ENCODE measurements around the gene MSANTD2. TPM values are rescaled to one million over a fixed set of nuclear protein-coding genes. Genes with fewer than 3 reads are reported as not detected.

The MSANTD2 gene
- total and polyA plus RNA-seq, 9 of the 15 experiments (the other 6 are each of a cell fraction or from before 2014, with no cell fraction given), result 1.3 to 9.9 (median 5.3) TPM

DNA sequence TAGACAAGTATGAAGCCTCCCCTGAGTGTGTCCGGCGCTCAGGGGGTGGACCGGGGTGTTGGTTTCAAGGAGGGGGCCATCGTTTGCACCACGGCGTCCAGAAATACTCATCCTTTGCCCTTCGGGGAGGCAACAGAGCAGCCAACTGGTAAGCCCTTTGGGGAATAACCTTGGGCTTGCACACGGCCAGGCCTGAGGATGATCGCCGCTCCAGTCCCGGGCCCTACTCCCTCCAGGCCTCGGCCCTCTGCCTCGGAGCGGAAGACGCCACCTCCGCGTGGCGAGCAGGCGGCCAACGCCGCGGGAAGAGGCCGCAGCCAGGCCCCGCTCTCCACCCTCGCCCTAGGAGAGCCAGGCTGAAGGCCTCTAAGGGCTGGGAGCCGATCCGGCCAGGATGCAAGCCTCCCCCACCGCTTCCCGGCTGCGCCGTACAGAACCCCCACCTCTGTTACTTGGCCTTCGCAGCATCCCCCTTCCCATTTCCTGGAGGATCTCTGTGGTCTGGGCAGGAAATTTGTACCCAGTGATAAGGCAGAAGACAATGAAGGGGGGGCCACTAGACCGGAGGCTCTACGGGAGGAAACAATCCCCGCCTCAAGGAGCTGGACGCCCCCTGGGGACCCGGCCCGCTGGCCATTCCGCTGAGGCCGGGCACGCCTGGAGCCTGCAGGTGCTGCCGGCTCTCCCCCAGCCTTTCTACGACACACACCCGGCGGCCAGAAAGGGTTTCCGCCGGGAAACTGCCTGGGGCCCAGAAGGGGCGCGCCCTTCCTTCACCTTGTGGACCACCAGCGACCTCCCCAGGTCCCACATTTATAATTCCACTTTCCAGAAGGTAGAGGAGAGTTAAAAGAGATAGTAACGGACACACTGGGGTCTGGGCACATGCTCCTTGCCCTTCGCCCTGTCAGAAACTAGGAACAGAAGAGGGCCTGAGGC lies 40.7 kb downstream of the MSANTD2 start:
- no peak overlapping the region for H2AFZ ChIP-seq (ENCODE audit: low read depth, low read length)
- no peaks in the 10 kb centered on the region for H3K79me2 ChIP-seq (ENCODE audit: control insufficient read depth, insufficient read depth, low read length)
- no peaks in the 10 kb centered on the region for H4K20me1 ChIP-seq (replicated peaks; ENCODE audit: control insufficient read depth, insufficient read depth, low read length)
- ChIA-PET POLR2A (interaction anchor here (0.6 kb wide), 2 partner anchors 11 to 552 kb away, joined by 3 read pairs; no protein-coding TSS in a partner anchor), CTCF (ENCODE audit: low intra/inter-chr PET ratio) (no interaction called here)
- H3K4me3 ChIP-seq, result no peak overlapping the region
- WGBS (ENCODE audit: insufficient coverage, low coverage, missing lambda C conversion rate), result 74% methylated on average over 35 of the region's 52 CpGs
- no peak for TF ChIP-seq NR4A1 (CRISPR knock-in tag; IDR thresholded peaks at IDR 0.05)
- TF ChIP-seq NR4A1 (tag; IDR thresholded peaks at IDR 0.05), result no peak
- no peak for TF ChIP-seq RBM39 (optimal IDR thresholded peaks at IDR 0.05; ENCODE audit: low read depth, low read length)
- TF ChIP-seq RAD21 (CRISPR knock-in tag; conservative IDR thresholded peaks at IDR 0.05 in 1 of 2, IDR thresholded peaks at IDR 0.05 in 1 of 2), result peak in 1 of 2 experiments; percentile 18; a peak in 1 of 4 replicates
- H3K36me3 ChIP-seq (ENCODE audit: control insufficient read depth, insufficient read depth, low read length), result no peaks in the 10 kb centered on the region
- no peak overlapping the region for H3K27ac ChIP-seq (ENCODE audit: extremely low read depth, low read depth, low read length)
- no peak overlapping the region for H3K4me2 ChIP-seq (ENCODE audit: insufficient read depth, low read length)
- peaks cover 0 to 36% of the 10 kb centered on the region in 2 experiments; a peak in 4 of 5 replicates for H3K4me1 ChIP-seq (replicated peaks in 1 of 2; ENCODE audit: control insufficient read depth in 2 of 2, insufficient read depth in 2 of 2, low read length in 2 of 2)
- ATAC-seq (no peak), FAIRE-seq (no peak), DNase-seq (ENCODE audit: extremely low read depth in 1 of 4, low spot score in 3 of 4) (no peak)
- intact Hi-C loops (cut with micrococcal nuclease) (loop anchor here (10.0 kb wide), 1 partner anchor 345 kb away; no protein-coding TSS in a partner anchor), in situ Hi-C loops (cut with MboI) (loop anchor here (10.0 kb wide), 2 partner anchors 85 to 345 kb away; partner anchors contain the start of genes SIAE and SPA17)
- no peak overlapping the region for H3K9ac ChIP-seq (ENCODE audit: insufficient read depth in 1 of 2, low read depth in 2 of 2, low read length in 2 of 2)
- H3K9me3 ChIP-seq (replicated peaks; ENCODE audit: control insufficient read depth, insufficient read depth, low read depth, low read length), result no peaks in the 10 kb centered on the region
- no TSS peak for BruUV-seq (replicated peaks)
- peaks cover 3 to 46% of the 10 kb centered on the region in 2 experiments; a peak in 4 of 5 replicates for H3K27me3 ChIP-seq (ENCODE audit: control insufficient read depth in 2 of 2, insufficient read depth in 2 of 2, low read length in 2 of 2)
- H3K9me1 ChIP-seq (ENCODE audit: control insufficient read depth, insufficient read depth, low read length), result no peaks in the 10 kb centered on the region
